ENCODE results near the gene MYH11.

DNA sequence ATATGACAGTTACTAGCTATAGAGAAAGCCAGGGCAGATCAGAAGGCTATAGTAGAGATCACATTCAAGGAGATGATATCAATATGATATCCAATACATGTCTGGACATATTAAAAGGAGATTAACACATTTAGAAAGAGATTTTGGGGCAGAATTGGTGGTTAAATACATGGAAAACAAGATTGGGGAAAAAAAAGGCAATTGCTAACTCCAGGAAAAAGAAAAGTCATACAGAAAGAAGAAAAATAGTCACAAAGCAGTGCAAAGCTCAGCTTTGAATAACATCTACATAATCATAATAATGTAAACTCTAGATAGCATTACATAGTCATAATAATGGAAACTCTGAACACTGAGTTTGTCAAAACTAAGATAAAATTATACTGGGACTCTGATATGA is 40.6 kb downstream of the MYH11 start:
- TF ChIP-seq POLR2A (IDR thresholded peaks at IDR 0.05; ENCODE audit: low read length), result no peak
- TF ChIP-seq GATA1 (IDR thresholded peaks at IDR 0.05; ENCODE audit: low read depth, low read length), result no peak
